HG02623 (cell line): ENCODE measurements around the gene SLC11A2.
"Not testable (repeated sequence)": the region's sequence is repeated elsewhere in the genome, so short reads cannot be mapped to it uniquely, and the experiment has no call there.

Source experiments
- ATAC-seq: cut with Tn5 transposase; IDR thresholded peaks from one replicate; pipeline ENCODE4 v1.9.1; 2021; ENCODE audit warnings: moderate library complexity; ENCODE audit not compliant: unreplicated experiment

SLC11A2 gene

GRCh38 chr12:50951112-50951511 lies 75.1 kb downstream of the SLC11A2 start:
- no peak for ATAC-seq

- ATAC-seq: no peak
Observed at GRCh38 chr12:50949801-50950302, 76.3 kb downstream of the SLC11A2 start.

- no peak for ATAC-seq
Observed at GRCh38 chr12:50948798-50949197, 77.4 kb downstream of the SLC11A2 start.

- ATAC-seq: no peak
Observed at GRCh38 chr12:50947933-50948626, 78.1 kb downstream of the SLC11A2 start.

GRCh38 chr12:50937653-50938052 lies 88.5 kb downstream of the SLC11A2 start:
- no peak for ATAC-seq

GRCh38 chr12:50936821-50937530 lies 89.2 kb downstream of the SLC11A2 start:
- ATAC-seq: no peak

GRCh38 chr12:50934981-50935807 lies 91.0 kb downstream of the SLC11A2 start:
- no peak for ATAC-seq

- no peak for ATAC-seq
Observed at GRCh38 chr12:50934371-50934851, 91.8 kb downstream of the SLC11A2 start.

- no peak for ATAC-seq
Observed at GRCh38 chr12:50933459-50934124, 92.6 kb downstream of the SLC11A2 start.

- ATAC-seq: no peak
Observed at GRCh38 chr12:50932787-50933280, 93.3 kb downstream of the SLC11A2 start.

- not testable (repeated sequence) for ATAC-seq
Observed at GRCh38 chr12:50930477-50930876, 95.7 kb downstream of the SLC11A2 start.

GRCh38 chr12:50929831-50930230 lies 96.4 kb downstream of the SLC11A2 start:
- no peak for ATAC-seq
